Measurements from ENCODE around the gene CA9.

DNA sequence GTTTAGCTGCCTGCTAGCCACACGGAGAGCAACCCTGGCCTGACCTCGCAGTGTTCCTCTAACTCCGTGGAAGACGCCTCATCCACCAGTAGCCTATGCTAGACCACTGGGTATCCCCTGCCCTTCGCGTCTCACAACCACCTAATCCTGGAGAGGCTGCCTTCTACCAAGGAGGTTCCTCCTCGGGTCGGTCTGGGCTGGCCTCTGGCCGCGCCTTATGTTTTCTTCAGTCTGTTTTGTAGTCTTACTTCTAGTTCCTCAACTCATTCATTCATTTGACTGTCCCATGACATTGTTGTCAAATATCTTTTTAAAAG lies 17.6 kb downstream of the CA9 start:
- TF ChIP-seq EZH2 (IDR thresholded peaks at IDR 0.05) = no peak
- TF ChIP-seq, protein P1, sequence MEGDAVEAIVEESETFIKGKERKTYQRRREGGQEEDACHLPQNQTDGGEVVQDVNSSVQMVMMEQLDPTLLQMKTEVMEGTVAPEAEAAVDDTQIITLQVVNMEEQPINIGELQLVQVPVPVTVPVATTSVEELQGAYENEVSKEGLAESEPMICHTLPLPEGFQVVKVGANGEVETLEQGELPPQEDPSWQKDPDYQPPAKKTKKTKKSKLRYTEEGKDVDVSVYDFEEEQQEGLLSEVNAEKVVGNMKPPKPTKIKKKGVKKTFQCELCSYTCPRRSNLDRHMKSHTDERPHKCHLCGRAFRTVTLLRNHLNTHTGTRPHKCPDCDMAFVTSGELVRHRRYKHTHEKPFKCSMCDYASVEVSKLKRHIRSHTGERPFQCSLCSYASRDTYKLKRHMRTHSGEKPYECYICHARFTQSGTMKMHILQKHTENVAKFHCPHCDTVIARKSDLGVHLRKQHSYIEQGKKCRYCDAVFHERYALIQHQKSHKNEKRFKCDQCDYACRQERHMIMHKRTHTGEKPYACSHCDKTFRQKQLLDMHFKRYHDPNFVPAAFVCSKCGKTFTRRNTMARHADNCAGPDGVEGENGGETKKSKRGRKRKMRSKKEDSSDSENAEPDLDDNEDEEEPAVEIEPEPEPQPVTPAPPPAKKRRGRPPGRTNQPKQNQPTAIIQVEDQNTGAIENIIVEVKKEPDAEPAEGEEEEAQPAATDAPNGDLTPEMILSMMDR (IDR thresholded peaks at IDR 0.05) = no peak

All from neural progenitor cell (in vitro differentiated cells).